ENCODE results near the gene RHOJ.
"Not testable (repeated sequence)": the region's sequence is repeated elsewhere in the genome, so short reads cannot be mapped to it uniquely, and the experiment has no call there.

The RHOJ gene

GRCh38 chr14:63268771-63269170 lies 64.5 kb downstream of the RHOJ start:
- no peak for DNase-seq (ENCODE audit: low read depth)

GRCh38 chr14:63269561-63270225 lies 65.5 kb downstream of the RHOJ start:
- no peak for DNase-seq (ENCODE audit: low read depth)

GRCh38 chr14:63273129-63273528 lies 68.9 kb downstream of the RHOJ start:
- no peak for DNase-seq (ENCODE audit: low read depth)

DNA sequence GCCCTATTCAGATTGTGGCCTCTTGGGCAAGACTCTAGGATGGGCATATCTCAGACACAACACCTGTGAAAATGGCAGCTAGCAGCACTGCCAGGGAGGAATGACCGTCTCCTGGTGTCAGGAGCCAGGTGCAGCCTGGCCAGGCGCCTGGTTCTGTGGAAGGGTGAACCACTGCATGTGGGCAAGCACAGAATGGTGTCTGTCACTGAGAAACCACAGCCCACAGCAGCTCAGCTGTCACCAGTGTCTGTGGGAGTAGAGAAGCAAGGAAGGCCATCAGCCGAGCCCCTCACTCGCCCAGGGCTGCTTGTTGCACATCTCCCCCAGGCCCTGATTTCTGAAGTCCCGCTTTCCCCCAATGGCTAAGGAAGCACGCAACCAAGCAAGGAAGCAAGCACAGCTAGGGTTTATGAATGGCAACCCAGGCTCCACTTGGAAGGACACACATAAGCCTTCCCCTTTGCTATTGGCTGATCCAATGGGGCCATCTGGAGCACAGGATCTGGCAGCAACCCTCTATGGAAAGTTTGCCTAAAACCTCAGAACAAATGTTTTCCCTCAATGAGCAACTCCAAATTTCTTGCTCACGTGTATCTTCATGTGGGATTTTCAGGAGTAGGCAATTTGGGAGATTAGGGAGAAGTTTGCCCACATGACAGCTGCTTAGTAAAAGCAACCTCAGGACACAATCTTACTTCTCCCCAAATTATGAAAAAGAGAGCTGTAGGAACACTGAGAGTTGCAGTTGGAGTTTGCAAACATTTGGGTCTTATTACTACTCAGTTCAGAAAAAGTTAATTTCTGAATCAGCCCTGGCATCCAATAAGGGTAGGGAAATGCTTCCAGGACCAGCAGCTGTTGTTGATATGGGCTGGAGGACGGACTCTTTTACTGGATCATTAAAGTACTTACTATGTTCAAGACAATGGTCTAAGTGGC lies 69.7 kb downstream of the RHOJ start:
- DNase-seq (ENCODE audit: low read depth), result no peak

- DNase-seq (ENCODE audit: low read depth), result no peak
Observed at GRCh38 chr14:63275611-63276010, 71.4 kb downstream of the RHOJ start.

DNA sequence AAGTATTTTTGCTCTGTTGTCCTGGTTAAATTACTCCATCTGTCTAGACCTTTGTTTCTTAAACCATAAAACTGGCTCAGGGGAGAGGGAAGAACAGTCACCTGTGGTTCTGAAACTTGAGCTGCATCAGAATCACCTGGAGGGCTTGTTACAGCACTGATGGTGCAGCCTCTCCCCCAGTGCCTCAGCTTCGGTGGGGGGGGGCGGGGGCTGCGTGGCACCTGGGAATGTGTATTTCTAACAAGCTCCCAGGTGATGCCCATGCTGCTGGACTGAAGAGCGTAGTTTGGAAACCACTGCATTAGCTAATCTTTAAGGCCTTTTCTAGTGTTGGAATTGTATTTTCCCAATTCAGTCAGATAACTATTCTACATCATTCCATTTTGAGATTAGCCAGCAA lies 71.8 kb downstream of the RHOJ start:
- DNase-seq (ENCODE audit: low read depth), result no peak

- no peak for DNase-seq (ENCODE audit: low read depth)
Observed at GRCh38 chr14:63276492-63277342, 72.5 kb downstream of the RHOJ start.

- no peak for DNase-seq (ENCODE audit: low read depth)
Observed at GRCh38 chr14:63277591-63278183, 73.4 kb downstream of the RHOJ start.

DNA sequence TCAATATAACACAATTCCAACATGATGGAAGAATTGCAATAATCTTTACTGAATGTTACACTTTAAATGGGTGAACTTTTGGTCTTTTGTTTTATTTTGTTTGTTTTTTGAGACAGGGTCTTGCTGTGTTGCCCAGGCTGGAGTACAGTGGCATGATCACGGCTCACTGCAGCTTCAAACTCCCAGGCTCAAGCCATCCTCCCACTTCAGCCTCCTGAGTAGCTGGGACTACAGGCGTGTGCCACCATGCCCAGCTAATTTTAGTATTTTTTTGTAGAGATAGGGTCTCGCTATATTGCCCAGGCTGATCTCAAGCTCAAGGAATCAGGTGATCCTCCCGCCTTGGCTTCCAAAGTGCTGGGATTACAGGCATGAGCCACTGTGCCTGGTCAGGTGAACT lies 75.7 kb downstream of the RHOJ start:
- not testable (repeated sequence) for DNase-seq (ENCODE audit: low read depth)

DNA sequence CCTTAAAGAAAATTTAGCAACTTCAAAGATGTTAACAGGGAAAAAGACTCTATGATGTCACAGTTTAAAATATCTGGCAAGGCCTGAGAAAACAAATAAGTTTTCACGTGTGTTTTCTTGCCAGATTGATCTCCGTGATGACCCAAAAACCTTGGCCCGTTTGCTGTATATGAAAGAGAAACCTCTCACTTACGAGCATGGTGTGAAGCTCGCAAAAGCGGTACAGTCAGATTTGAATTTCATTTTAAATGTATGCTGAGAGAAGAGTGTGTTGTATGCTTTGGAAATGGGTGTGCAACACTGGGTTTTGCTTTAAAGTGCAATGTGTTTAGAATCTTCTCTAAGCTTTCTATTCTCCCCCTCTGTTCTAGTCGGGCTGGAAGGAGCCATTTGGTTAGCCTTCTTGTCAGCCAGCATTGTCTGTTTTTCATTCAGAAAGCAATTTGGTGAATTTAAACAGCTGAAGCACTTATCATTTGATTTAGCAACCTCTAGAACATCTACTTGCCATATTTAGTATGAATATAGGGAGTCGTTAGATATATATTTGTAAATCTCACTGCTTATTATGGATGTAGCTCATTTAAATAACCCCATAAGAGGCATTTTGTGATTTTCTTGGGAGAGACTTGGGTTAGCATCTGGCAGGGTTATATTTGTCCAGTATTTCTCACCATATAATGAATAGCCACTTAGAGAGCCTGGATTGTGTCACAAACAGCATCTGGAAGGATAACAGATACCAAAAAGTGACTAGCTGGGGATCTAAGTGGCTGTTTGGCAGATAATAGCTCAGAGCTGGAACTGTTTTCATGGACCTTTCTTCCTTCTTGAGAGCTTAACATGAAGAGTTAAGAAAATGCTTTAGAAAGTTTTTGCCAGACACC lies 79.0 kb downstream of the RHOJ start:
- DNase-seq (ENCODE audit: low read depth), result no peak

DNA sequence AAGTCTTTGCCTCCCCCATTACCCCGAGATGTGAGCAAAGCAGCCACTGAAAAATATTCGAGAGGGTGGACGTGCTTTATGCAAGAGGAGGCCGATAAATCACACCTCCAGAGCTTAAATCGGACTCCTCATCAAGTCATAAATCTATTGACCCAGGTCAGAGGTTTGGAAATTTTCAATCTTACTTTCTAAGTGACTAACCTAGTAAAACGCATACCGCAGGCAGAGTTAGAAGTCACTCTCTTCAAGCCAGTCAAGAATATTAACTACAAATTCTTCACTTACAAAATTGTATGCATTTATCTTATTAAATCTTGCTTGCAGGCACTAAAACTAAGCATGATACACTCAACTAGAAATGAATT lies 79.6 kb downstream of the RHOJ start:
- DNase-seq (ENCODE audit: low read depth), result no peak

DNA sequence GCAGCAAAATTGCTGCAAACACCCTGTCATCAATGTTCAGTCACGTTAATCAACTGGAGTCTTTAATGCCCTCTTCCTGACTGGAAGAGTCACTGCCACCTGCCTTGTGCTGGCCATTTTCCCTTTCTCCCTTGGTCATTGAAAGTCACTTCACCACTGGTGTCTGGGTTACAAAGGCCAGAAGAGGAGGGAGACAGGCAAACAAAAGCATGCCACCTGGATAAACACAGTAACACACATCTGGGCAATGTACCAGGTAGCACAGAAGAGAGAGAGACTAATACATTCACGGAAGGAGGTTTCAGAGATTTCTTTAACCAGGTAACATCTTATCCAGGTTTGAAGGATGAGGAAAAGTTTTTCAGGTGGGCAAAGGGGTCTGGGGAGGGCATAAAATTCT lies 81.8 kb downstream of the RHOJ start:
- no peak for DNase-seq (ENCODE audit: low read depth)

GRCh38 chr14:63287666-63288483 lies 83.6 kb downstream of the RHOJ start:
- no peak for DNase-seq (ENCODE audit: low read depth)

DNA sequence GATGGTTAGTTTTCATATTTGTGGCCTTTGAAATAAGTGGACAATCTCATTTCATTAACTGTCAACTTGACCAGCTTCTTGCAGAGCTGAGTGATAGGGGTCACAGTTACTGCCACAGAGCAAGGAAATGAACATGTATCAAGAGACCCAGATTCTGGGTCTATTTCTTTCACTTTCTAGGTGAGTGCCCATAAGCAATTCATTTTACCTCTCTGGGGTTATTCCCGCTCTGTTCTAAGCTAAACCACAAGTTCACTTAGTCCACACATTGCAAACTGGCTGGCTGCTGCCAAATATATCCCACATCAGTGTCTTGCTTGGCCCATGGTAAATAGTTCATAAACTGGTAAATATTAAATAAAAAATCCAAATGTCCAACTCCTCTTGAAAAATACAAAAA lies 84.6 kb downstream of the RHOJ start:
- DNase-seq (ENCODE audit: low read depth), result no peak

- no peak for DNase-seq (ENCODE audit: low read depth)
Observed at GRCh38 chr14:63290741-63291430, 86.6 kb downstream of the RHOJ start.

GRCh38 chr14:63292805-63293204 lies 88.6 kb downstream of the RHOJ start:
- DNase-seq (ENCODE audit: low read depth), result no peak

DNA sequence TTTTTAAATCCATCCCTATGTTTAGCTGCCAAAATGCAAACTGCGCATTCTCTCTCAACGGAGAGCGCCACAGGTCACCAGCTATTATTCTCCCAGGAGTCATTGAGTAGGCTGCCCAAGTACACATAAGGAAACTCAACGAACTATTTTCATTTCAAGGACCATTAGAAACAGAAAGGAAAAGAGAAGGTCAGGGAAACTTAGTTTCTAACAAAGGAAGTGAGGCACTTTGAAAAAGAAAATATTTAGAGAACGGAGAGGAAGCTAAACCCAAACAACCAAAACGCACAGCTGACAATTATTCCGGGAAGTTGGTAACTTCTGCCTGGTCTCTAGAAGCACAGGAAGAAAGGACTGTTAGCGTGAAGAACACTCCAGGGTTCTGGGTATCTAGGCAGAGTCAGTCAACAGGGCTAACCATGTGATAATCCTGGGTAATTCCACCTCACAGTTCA lies 91.0 kb downstream of the RHOJ start:
- DNase-seq (ENCODE audit: low read depth), result no peak

DNA sequence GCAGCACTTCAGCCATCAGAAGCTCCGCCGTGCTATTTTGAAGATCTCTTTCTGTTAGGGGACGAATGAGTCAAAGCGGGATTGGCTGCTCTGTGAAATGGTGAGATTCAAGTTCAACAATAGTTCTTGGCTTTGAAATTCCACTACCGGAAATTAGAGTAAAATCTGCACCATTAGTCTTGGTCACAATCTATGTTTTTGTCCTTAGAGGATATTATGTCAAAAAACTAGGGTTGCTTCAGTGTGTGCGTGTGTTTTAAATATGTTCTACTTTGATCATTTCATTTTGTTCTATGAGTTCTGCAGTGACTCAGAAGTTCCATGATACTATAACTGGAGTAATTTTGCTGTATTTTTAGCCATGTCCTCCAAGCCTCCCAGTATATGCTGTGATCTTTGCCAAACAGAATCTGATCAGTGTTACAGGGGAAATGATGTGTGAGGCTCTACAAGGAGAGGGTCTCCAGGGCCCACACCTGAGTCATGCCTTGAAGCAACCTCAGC lies 91.9 kb downstream of the RHOJ start:
- no peak for DNase-seq (ENCODE audit: low read depth)

GRCh38 chr14:63297372-63298063 lies 93.3 kb downstream of the RHOJ start:
- DNase-seq (ENCODE audit: low read depth), result no peak

Measured in activated T-cell treated with anti-CD3 and anti-CD28 coated beads for 48 hours (primary cell).